LoVo (cell line): ENCODE measurements around the gene E2F4.

ENCODE experiments used
- DNase-seq: peaks from one replicate; pipeline ENCODE4 v3.0.0-alpha.2; 2016; ENCODE audit warnings: low spot score

E2F4 gene

DNA sequence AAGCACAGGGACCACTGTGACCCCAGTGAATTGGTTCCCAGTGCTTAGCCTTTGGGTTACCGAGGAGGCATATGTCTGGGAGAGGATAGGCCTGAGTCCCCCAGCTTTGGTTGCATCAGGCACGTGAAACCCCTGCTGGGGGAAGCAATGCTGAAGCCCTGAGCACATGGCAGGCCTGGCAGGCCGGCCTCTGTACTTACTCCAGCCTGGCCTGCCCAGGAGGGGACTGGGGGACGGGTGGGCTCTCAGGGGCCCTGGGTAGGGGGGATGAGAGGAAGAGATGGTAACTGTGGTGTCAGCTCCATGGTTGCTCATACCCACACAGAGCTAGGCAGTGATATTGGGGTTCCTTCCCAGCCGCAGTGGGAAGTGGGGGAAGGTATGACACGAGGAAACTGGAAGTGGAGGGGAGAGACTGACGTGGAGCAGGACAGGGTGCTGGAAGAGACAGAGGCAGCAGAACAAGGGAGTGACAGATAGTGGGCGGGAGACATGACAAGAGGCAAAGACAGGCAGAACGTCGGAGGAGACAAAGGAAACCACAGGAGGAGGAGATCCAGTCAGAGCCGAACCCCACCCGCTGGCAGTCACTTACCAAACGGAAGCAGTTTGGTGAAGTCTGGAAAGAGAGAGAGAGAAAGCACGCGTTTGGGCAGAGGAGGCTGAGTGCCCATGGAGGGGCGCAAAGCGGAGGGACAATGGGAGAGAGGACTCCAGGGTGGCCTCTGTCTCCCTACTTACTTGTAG is 44.0 kb downstream of the E2F4 start:
- no peak for DNase-seq

- DNase-seq, result no peak
Measured at GRCh38 chr16:67236563-67237395, 44.8 kb downstream of the E2F4 start.

GRCh38 chr16:67237396-67238277 is 45.7 kb downstream of the E2F4 start:
- DNase-seq, result no peak

DNA sequence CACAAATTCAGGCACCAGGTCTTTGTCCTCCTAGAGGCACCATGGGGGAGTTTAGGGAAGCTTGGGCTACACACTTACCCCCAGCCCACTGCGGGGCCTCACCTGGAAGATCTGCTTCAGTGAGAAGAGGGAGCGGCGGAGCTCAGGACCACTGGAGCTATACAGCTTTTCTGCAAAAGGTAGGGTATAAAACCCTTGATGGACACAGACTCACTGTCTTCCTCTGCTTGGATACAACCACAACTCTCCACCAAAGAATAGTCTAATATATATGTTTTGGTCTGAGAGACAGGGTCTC is 46.3 kb downstream of the E2F4 start:
- DNase-seq, result no peak

DNA sequence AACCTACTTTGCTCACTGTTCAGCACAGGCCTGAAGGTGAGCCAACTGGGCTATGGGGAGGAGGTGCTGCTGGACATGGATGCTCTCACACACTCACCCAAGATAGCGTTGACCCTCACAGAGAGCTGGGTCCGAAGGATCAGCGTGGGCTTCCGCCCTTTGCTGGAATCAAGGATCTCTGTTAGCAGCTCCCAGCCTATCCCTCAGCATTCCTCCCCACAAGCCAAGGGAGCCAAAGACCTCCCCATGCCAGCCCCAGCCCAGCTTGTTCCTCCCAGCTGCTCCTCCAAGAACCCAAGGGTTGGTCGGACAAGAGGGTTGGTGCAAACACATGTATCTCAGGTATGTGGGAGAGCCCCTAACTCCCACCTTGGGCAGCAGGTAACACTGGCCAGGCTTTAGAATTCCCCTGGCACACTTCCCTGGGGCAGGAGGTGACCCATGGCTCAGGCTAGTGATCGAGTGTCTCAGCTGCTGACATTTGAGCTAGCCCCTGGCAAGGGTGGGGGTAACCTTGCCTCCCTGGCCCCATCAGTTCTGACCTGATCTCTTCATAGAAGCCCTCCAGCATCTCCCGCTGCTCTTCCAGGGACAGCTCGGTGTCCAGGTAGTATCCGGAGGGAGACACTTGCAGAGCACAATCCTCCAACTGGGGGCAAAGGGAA is 47.0 kb downstream of the E2F4 start:
- no peak for DNase-seq

DNA sequence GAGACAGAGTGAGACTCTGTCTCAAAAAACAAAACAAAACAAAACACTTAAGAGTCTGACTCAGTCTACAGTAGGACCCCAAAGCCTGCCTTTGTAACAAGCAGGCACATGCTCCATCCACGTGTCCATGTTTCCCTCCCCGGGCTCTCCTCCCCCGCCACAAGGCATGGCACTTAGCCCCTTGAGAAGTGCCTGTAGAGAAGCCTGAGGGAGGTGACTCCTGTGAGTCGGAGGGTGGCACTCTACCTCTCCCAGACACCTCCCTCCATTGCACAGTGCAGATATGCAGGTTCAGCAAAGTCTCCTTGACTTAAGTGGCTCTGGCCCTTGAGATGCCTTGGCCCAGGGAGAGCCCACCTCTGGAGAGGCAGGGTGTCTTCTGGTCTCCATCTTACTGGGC is 48.6 kb downstream of the E2F4 start:
- DNase-seq, result no peak

GRCh38 chr16:67241008-67241900 is 49.3 kb downstream of the E2F4 start:
- no peak for DNase-seq

DNA sequence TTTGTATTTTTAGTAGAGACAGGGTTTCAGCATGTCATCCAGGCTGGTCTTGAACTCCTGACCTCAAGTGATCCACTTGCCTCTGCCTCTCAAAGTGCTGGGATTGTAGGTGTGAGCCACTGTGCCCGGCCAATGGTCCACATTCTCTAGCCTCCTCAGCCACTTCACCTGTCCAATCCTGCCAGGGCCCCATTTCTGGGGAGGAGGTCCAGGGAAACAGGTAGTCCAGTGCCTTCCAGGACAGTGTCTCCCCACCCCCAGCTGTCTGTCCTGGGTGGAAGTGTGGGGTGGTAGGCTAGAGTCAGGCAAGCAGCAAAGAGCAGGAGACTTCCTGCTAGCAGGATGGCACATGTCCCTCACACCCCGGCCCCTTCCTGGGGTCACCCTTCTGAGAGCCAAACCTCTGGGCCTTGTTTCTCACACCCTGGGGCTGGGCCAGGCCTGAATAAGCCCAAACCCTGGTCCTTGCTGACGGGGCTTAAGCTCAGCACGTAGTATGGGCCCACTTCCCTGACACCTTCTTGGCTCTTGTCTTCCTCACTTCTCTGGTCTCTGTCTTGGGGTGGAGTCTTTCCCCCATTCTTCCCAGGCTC is 50.3 kb downstream of the E2F4 start:
- no peak for DNase-seq

- DNase-seq, result no peak
Measured at GRCh38 chr16:67243481-67243880, 51.5 kb downstream of the E2F4 start.

DNA sequence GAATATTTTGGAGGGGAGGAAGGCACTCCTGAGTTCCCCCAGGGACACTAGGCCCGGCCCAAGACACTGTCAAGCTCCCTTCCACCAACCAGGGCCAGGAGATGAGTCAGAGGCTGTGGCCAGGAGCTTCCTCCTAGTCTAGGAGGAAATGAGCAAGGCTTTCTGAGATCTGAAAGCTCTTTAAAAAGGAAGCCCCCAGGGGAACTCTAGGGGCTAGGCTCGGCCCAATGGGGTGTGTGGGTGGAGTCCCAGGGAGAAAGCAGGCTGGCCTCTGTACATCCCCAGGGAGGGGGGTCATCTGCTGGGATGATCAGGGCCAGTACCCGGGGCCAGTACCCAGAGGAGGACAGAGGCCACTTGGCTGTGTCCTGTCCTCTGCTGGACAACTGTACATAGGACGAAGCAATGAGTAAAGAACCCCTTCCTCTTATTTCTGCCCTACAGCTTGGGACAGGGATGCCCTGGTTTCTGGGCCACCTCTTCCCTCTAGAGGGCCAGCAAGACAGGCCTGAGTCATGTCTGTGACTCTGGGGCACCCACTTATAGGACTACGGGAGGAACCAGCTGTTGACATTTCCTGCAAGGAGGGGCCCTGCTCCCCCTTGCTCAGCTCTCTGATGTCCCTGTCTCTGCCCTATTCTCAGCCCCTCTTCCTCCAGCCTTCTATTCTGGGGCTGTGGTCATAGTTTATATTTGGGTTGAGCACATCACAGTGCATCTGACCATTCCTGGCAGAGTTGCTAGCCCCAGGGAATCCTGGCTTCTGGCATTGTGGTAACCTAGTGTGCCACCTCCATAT is 52.6 kb downstream of the E2F4 start:
- no peak for DNase-seq

DNA sequence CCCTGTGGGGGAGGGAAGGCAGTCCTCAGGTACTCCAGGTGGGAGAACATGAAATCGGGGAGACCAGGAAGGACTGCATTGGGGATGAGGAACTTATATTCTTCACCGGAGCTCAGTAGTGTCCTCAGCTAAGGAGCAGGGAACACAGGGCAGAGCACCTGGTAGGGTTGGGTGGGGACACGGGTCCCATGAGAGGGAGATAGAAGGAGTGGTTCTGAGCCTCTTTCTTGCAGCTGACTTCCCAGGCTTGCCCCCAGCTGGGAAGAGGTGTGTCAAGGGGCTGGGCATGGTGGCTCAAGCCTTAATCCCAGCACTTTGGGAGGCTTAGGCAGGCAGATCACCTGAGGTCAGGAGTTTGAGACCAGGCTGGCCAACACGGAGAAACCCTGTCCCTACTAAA is 53.2 kb downstream of the E2F4 start:
- no peak for DNase-seq

- no peak for DNase-seq
Measured at GRCh38 chr16:67245674-67246080, 53.7 kb downstream of the E2F4 start.

DNA sequence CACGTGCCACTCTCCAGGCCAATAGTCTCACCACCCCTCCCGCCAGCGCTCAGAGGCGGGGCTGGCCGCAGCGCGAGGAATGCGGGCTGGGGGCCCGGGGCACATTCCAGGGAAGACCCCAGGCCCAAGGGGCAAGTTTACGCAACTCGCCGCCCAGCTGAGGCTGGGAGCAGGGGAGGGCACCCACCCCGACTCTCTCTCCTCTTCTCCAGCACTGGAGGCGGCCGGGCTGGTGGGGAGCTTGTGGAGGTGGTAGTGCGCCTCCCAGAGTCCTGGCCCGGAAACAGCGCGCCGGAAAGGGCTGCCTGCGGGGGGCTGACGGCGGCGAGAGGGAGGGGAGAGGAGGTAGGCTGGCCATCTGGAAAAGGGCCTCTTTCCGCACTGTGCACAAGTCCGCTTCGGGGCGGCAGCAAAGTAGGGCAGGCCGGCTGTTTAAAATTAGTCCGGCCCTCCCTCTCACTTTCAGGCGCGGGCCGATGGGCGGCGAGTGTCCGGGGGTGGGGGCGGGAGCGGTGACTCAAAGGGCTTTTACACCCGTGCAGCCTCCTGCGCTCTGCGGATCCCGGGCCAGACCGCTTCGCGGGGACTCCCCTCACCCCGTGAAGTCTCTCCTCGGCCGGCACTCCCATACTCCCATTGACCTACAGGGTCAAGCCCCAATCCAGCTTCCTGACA is 54.3 kb downstream of the E2F4 start:
- no peak for DNase-seq

DNA sequence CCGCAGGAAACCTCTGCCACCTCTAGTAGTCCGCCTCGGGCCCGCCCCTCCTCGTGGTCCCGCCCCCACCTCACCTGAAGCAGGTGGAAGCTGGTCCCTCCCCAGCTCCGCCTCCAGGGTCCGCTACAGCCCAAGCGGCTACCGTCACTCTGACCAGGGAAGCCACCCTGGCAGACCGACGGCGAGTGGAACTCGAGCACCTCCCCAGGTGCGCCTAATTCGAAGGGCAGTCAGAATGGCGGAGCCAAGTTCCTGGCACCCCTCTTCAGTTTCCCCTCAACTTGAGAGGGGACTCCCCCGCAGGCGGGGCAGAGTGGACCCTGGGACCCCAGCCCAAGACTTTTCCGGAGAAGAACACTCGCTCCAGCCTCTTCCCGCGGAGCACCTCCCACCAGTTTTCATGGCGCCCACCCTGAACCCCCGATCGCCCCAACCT is 54.8 kb downstream of the E2F4 start:
- DNase-seq, result peak; percentile 86

- peak; percentile 97 for DNase-seq
Measured at GRCh38 chr16:67247192-67248072, 55.5 kb downstream of the E2F4 start, which contains the start of gene FHOD1. TSS of gene FHOD1 (minus strand) at chr16:67247481. CDS start at chr16:67247410, 71 bp downstream.

DNA sequence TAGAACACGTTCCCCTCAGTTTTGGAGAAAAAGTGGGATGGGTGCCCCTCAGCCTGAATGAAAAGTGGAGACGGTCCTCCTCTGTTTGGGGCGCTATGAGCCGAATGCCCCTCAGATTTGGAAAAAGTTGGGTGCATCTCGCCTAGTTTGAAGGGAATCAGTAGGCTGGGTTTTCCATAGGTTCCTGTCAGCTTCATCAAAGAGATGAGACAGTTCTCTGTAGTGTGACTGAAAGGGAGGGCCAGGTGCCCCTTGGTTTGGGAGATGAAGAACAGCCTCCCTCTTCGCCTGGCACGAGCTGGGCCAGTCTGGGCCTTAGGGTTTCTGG is 56.1 kb downstream of the E2F4 start:
- no peak for DNase-seq
